Measurements from ENCODE around the gene MRS2.
"Not testable (repeated sequence)": the region's sequence is repeated elsewhere in the genome, so short reads cannot be mapped to it uniquely, and the experiment has no call there.

- not testable (repeated sequence) for TF ChIP-seq CTCF, POLR2AphosphoS5 (IDR thresholded peaks at IDR 0.05)
Observed at GRCh38 chr6:24400045-24401039, 2.4 kb upstream of the MRS2 start.
